Nephron progenitor cell (in vitro differentiated cells): ENCODE measurements around the gene TMEM87B.

Source experiments
- DNase-seq: peaks from one replicate; pipeline ENCODE4 v3.0.0; 2021
- H3K27ac Mint-ChIP-seq: 2 replicates; pipeline ENCODE4 v1.8.0; 2021; ENCODE audit warnings: mild to moderate bottlenecking, moderate library complexity, mixed read lengths
- H3K27me3 Mint-ChIP-seq: 2 replicates; pipeline ENCODE4 v1.8.0; 2021; ENCODE audit warnings: mild to moderate bottlenecking, low read depth, mixed read lengths; ENCODE audit not compliant: poor library complexity
- H3K36me3 Mint-ChIP-seq: 2 replicates; pipeline ENCODE4 v1.8.0; 2021; ENCODE audit warnings: low read depth, mixed read lengths
- H3K4me1 Mint-ChIP-seq: 2 replicates; pipeline ENCODE4 v1.8.0; 2021; ENCODE audit warnings: mixed read lengths
- H3K4me3 Mint-ChIP-seq: 2 replicates; pipeline ENCODE4 v1.8.0; 2021; ENCODE audit warnings: mild to moderate bottlenecking, moderate library complexity, mixed read lengths
- H3K9me3 Mint-ChIP-seq: 2 replicates; pipeline ENCODE4 v1.8.0; 2021; ENCODE audit warnings: mild to moderate bottlenecking, moderate library complexity, mixed read lengths
- CTCF ChIP-seq: fragments of 200-600 bp; sonication (generic); IDR thresholded peaks from 2 replicates; pipeline ENCODE4 v1.5.0; 2021; ENCODE audit warnings: antibody characterized with exemption

Gene TMEM87B

GRCh38 chr2:112077814-112078213 lies 22.7 kb downstream of the TMEM87B start:
- no peak for DNase-seq
- no peak overlapping the region for H3K27ac Mint-ChIP-seq
- H3K4me1 Mint-ChIP-seq = no peaks in the 10 kb centered on the region
- H3K4me3 Mint-ChIP-seq = no peak overlapping the region
- H3K27me3 Mint-ChIP-seq = no peaks in the 10 kb centered on the region
- H3K9me3 Mint-ChIP-seq = peaks cover 19% of the 10 kb centered on the region
- H3K36me3 Mint-ChIP-seq = peaks cover 80% of the 10 kb centered on the region
- TF ChIP-seq CTCF = no peak

DNA sequence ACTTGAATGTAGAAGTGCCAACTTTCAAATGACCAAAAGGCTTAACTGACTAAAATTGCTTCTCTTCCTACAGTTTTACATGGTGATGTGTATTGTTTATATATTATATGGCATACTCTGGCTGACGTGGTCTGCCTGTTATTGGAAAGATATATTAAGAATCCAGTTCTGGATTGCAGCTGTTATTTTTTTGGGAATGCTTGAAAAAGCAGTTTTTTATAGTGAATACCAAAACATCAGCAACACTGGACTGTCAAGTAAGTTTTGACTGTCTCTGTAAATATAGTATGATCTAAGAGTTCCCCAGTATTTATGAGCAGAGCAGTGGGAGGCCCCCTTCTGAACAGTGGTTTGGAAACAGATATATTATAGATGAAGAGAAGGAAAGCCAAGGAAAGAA lies 26.2 kb downstream of the TMEM87B start:
- DNase-seq = no peak
- Mint-ChIP-seq H3K9me3 (no peaks in the 10 kb centered on the region), H3K27ac (no peak overlapping the region), H3K36me3 (peaks cover 76% of the 10 kb centered on the region), H3K4me1 (no peaks in the 10 kb centered on the region), H3K4me3 (no peak overlapping the region), H3K27me3 (no peaks in the 10 kb centered on the region)
- no peak for TF ChIP-seq CTCF

DNA sequence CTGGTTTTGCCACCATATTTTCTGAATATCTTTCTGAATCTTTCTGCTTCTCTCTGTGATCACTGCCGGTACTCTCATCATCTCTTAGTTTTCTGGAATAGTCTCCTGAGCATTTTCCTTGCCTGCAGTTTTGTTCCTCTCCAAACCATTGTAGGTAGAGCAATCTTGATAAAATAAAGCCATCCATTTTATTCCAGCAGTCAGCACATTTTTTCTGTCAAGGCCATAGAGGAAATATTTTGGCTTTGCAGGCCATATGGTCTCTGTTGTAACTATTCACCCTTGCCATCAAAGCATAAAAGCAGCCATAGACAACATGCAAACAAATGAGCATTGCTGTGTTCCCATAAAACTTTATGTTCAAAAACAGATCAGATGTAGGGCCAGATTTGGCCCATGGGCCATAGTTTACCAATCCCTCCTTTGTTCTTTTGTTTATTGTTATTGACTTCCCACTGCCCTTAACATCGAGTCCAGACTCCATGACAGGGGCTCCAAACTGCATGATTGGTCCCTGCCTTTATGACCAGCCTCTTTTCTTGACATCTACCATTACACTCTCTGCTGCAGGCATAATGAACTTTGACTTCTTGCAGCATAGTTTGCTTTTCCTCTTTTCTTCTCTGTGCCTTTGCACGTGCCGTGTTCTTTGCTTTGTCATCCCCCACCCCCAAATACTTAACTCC lies 29.8 kb downstream of the TMEM87B start:
- H3K4me1 Mint-ChIP-seq = no peaks in the 10 kb centered on the region
- peaks cover 81% of the 10 kb centered on the region for H3K36me3 Mint-ChIP-seq
- H3K9me3 Mint-ChIP-seq = no peaks in the 10 kb centered on the region
- no peak for TF ChIP-seq CTCF
- H3K27me3 Mint-ChIP-seq = no peaks in the 10 kb centered on the region
- H3K27ac Mint-ChIP-seq = no peak overlapping the region
- no peak overlapping the region for H3K4me3 Mint-ChIP-seq
- DNase-seq = no peak

- H3K4me1 Mint-ChIP-seq = no peaks in the 10 kb centered on the region
- no peaks in the 10 kb centered on the region for H3K9me3 Mint-ChIP-seq
- TF ChIP-seq CTCF = no peak
- H3K4me3 Mint-ChIP-seq = no peak overlapping the region
- H3K36me3 Mint-ChIP-seq = peaks cover 85% of the 10 kb centered on the region
- DNase-seq = no peak
- H3K27ac Mint-ChIP-seq = no peak overlapping the region
- no peaks in the 10 kb centered on the region for H3K27me3 Mint-ChIP-seq
Observed at GRCh38 chr2:112085375-112085730, 30.3 kb downstream of the TMEM87B start.

GRCh38 chr2:112085916-112086669 lies 31.0 kb downstream of the TMEM87B start:
- Mint-ChIP-seq H3K9me3 (no peaks in the 10 kb centered on the region), H3K36me3 (peaks cover 85% of the 10 kb centered on the region), H3K27ac (no peak overlapping the region), H3K27me3 (peaks cover 1% of the 10 kb centered on the region), H3K4me1 (no peaks in the 10 kb centered on the region), H3K4me3 (no peak overlapping the region)
- no peak for DNase-seq
- no peak for TF ChIP-seq CTCF
